DND-41 (cell line): Measurements from ENCODE around the gene USP34.

Experiments
- CTCF ChIP-seq: IDR thresholded peaks from 2 replicates; pipeline ENCODE4 v1.5.1; 2012; ENCODE audit warnings: borderline replicate concordance, low read length, moderate library complexity, mild to moderate bottlenecking; ENCODE audit not compliant: poor library complexity, severe bottlenecking; ENCODE audit errors: extremely low read depth
- EZH2 ChIP-seq: IDR thresholded peaks from 3 replicates; pipeline ENCODE4 v1.6.1; 2012; ENCODE audit warnings: borderline replicate concordance, low read depth, mild to moderate bottlenecking, moderate library complexity, low read length, inconsistent platforms; ENCODE audit not compliant: severe bottlenecking

- TF ChIP-seq CTCF (no peak), EZH2 (no peak)
Measured at GRCh38 chr2:61287254-61287653, 183.6 kb downstream of the USP34 start.
